IMR-90 (cell line): ENCODE measurements around the gene C19orf33. TPM values are rescaled to one million over a fixed set of nuclear protein-coding genes. Genes with fewer than 3 reads are reported as not detected.

Experiments used
- ATAC-seq: fragments of 200-7000 bp; cut with Tn5 transposase; 2 replicates; pipeline ENCODE4 v1.9.1; 2020; ENCODE audit warnings: low read depth, mild to moderate bottlenecking, moderate library complexity
- BruUV-seq: library from RNA; stranded (reverse); fragments of 400-500 nt; replicated peaks from 2 replicates; lab custom pipeline; 2021; lab: Mats Ljungman, UMichigan
- CTCF ChIA-PET: fragments of 300-600 bp; formaldehyde crosslinking; extraction: SDS; loops from one replicate; lab custom pipeline; 2021; ENCODE audit warnings: antibody characterized with exemption; lab: Yijun Ruan, JAX
- POLR2A ChIA-PET: fragments of 300-600 bp; sonication (Branson Sonifier 250); formaldehyde crosslinking; loops from one replicate; lab custom pipeline; 2022; ENCODE audit warnings: antibody characterized with exemption; ENCODE audit not compliant: unreplicated experiment; lab: Charles Lee
- DNase-seq: peaks from one replicate; pipeline ENCODE4 v3.0.0; 2013
- H2AFZ ChIP-seq: replicated peaks from 2 replicates; pipeline ENCODE3; 2013; ENCODE audit warnings: low read length, mild to moderate bottlenecking; ENCODE audit not compliant: poor library complexity
- H2AK5ac ChIP-seq: 2 replicates; pipeline ENCODE4 v1.6.1; 2013; ENCODE audit warnings: low read depth, low read length, inconsistent platforms
- H2AK9ac ChIP-seq: replicated peaks from 2 replicates; pipeline ENCODE3; 2013; ENCODE audit warnings: mild to moderate bottlenecking, low read depth, low read length, moderate library complexity; ENCODE audit not compliant: poor library complexity
- H2BK120ac ChIP-seq: 2 replicates; pipeline ENCODE4 v1.6.1; 2013; ENCODE audit warnings: low read depth, low read length, inconsistent platforms
- H2BK15ac ChIP-seq: 3 replicates; pipeline ENCODE4 v1.6.1; 2013; ENCODE audit warnings: low read depth, low read length, inconsistent platforms
- H2BK20ac ChIP-seq: 2 replicates; pipeline ENCODE4 v1.6.1; 2013; ENCODE audit warnings: low read depth, mild to moderate bottlenecking, inconsistent platforms, low read length, moderate library complexity
- H2BK5ac ChIP-seq: 2 replicates; pipeline ENCODE4 v1.6.1; 2013; ENCODE audit warnings: mild to moderate bottlenecking, low read depth, low read length, inconsistent platforms; ENCODE audit not compliant: poor library complexity, severe bottlenecking
- H3K14ac ChIP-seq: replicated peaks from 2 replicates; pipeline ENCODE4 v1.6.1; 2013; ENCODE audit warnings: low read depth, low read length, inconsistent platforms
- H3K18ac ChIP-seq: 2 replicates; pipeline ENCODE4 v1.6.1; 2013; ENCODE audit warnings: low read depth, low read length, control low read depth
- H3K23ac ChIP-seq: 2 replicates; pipeline ENCODE4 v1.6.1; 2013; ENCODE audit warnings: low read depth, low read length, inconsistent platforms
- H3K27ac ChIP-seq: 2 replicates; pipeline ENCODE4 v1.5.1; 2013; ENCODE audit warnings: mild to moderate bottlenecking, control low read depth, low read length; ENCODE audit not compliant: insufficient read depth
- H3K27me3 ChIP-seq: 2 replicates; pipeline ENCODE4 v1.6.1; 2013; ENCODE audit warnings: low read length; ENCODE audit not compliant: control insufficient read depth, insufficient read depth
- H3K36me3 ChIP-seq: 2 replicates; pipeline ENCODE4 v1.6.1; 2013; ENCODE audit warnings: low read length, mixed read lengths; ENCODE audit not compliant: control insufficient read depth, insufficient read depth
- H3K4ac ChIP-seq: 2 replicates; pipeline ENCODE4 v1.6.1; 2013; ENCODE audit warnings: low read depth, low read length, inconsistent platforms
- H3K4me1 ChIP-seq: 2 replicates; pipeline ENCODE4 v1.6.1; 2013; ENCODE audit warnings: low read length, mixed read lengths; ENCODE audit not compliant: control insufficient read depth, insufficient read depth
- H3K4me2 ChIP-seq: 2 replicates; pipeline ENCODE4 v1.6.1; 2013; ENCODE audit warnings: low read depth, mild to moderate bottlenecking, control low read depth, low read length, moderate library complexity
- H3K4me3 ChIP-seq: 2 replicates; pipeline ENCODE4 v1.5.1; 2013; ENCODE audit warnings: low read depth, mild to moderate bottlenecking, control low read depth, low read length, moderate library complexity; ENCODE audit not compliant: insufficient read depth
- H3K56ac ChIP-seq: 2 replicates; pipeline ENCODE4 v1.6.1; 2013; ENCODE audit warnings: low read length, inconsistent platforms; ENCODE audit not compliant: insufficient read depth; ENCODE audit errors: extremely low read depth
- H3K79me1 ChIP-seq, 2 experiments: 2 replicates each; pipeline ENCODE4 v1.6.1; 2013; ENCODE audit warnings: low read length in 2 of 2, inconsistent platforms in 1 of 2, low read depth in 1 of 2
- H3K9ac ChIP-seq: 2 replicates; pipeline ENCODE4 v1.6.1; 2013; ENCODE audit warnings: low read depth, low read length, control low read depth
- H3K9me1 ChIP-seq: 2 replicates; pipeline ENCODE4 v1.6.1; 2013; ENCODE audit warnings: low read length, inconsistent platforms; ENCODE audit not compliant: insufficient read depth
- H3K9me3 ChIP-seq: 2 replicates; pipeline ENCODE4 v1.6.1; 2013; ENCODE audit warnings: low read length; ENCODE audit not compliant: control insufficient read depth, insufficient read depth
- H4K20me1 ChIP-seq: 2 replicates; pipeline ENCODE4 v1.6.1; 2013; ENCODE audit warnings: low read length, inconsistent platforms; ENCODE audit not compliant: insufficient read depth
- H4K5ac ChIP-seq: 2 replicates; pipeline ENCODE4 v1.6.1; 2013; ENCODE audit warnings: mild to moderate bottlenecking, low read depth, low read length, control low read depth
- H4K8ac ChIP-seq, 2 experiments: 2 replicates each; pipeline ENCODE4 v1.6.1; 2013; ENCODE audit warnings: low read depth in 2 of 2, low read length in 2 of 2, control low read depth in 1 of 2, inconsistent platforms in 1 of 2
- H4K91ac ChIP-seq: 2 replicates; pipeline ENCODE4 v1.6.1; 2013; ENCODE audit warnings: low read depth, low read length, inconsistent platforms; ENCODE audit not compliant: insufficient read depth
- CEBPB ChIP-seq: IDR thresholded peaks from 2 replicates; pipeline ENCODE4 v1.6.1; 2012; ENCODE audit warnings: low read depth, low read length, improper control_type of control experiment
- MAFK ChIP-seq: IDR thresholded peaks from 2 replicates; pipeline ENCODE4 v1.6.1; 2012; ENCODE audit warnings: low read depth, low read length, improper control_type of control experiment
- WGBS, 2 experiments: methylation state at CpG; one replicate each; pipeline versions ENCODE4 v1.1.5 to v1.1.7; 2013; ENCODE audit warnings: missing lambda C conversion rate in 2 of 2; ENCODE audit not compliant: insufficient read length in 1 of 2; ENCODE audit errors: extremely low coverage in 2 of 2; 5-methylcytosine and 5-hydroxymethylcytosine counted together
- dilution Hi-C: fragments of 300-500 bp; cut with HindIII; formaldehyde crosslinking; loops from one replicate; pipeline ENCODE4 v1.14.3; 2018; ENCODE audit warnings: low sequenced_read_pairs; ENCODE audit not compliant: unreplicated experiment
- in situ Hi-C: fragments of 300-500 bp; cut with MboI; formaldehyde crosslinking; loops from 3 replicates; pipeline ENCODE4 v1.14.3; 2019; ENCODE audit warnings: low sequenced_read_pairs, inconsistent platforms, mixed read lengths
- intact Hi-C: fragments of 100-400 bp; cut with micrococcal nuclease; formaldehyde crosslinking; loops from 2 replicates; pipeline ENCODE4 v1.10.0; 2022
- polyA plus RNA-seq, 3 experiments: library from polyadenylated mRNA; depleted of rRNA; stranded (reverse); fragments of >200 nt; gene quantifications; 2 replicates each; pipeline ENCODE4 v1.2.3, GENCODE V29; 2012; ENCODE audit warnings: low replicate concordance in 1 of 3
- total RNA-seq: library from RNA; depleted of rRNA; stranded (reverse); fragments of >200 nt; gene quantifications from 2 replicates; pipeline ENCODE4 v1.2.3, GENCODE V29; 2012

Gene C19orf33
- total and polyA plus RNA-seq, 2 of the 4 experiments (the other 2 are of a cell fraction) = 0.80 TPM; not detected in 1

DNA sequence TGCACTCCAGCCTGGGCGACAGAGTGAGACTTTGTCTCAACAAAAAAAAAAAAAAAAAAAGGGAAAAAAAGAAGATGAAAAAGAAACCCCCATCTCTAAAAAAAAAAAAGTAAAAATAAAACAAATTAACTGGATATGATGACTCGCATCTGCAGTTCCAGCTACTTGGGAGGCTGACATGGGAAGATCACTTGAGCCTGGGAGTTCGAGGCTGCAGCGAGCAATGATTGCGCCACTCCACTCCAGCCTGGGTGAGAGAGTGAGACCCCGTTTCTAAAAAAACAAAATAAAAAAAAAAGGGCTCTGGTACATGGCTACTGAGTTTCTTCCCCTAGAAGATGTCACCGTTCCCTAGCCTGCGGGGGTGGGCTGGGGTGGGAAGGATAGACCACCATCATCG, 29.2 kb downstream of the C19orf33 start:
- no peak overlapping the region for H3K56ac ChIP-seq
- H2BK15ac ChIP-seq = no peak overlapping the region
- H4K8ac ChIP-seq = no peak overlapping the region
- no peak overlapping the region for H2AFZ ChIP-seq
- H2BK120ac ChIP-seq = no peak overlapping the region
- no peak overlapping the region for H3K4me3 ChIP-seq
- no peak overlapping the region for H3K4ac ChIP-seq
- no peak overlapping the region for H2BK5ac ChIP-seq
- peaks cover 5% of the 10 kb centered on the region; the same call in 1 of the 2 replicates for H3K9me1 ChIP-seq
- no peaks in the 10 kb centered on the region; a peak in 1 of 4 replicates for H3K79me1 ChIP-seq
- CTCF ChIA-PET = interaction anchor here (1.7 kb wide), 1 partner anchor 89 kb away, joined by 6 read pairs; no protein-coding TSS in a partner anchor
- no peak overlapping the region for H3K9ac ChIP-seq
- H3K27me3 ChIP-seq = no peaks in the 10 kb centered on the region
- no peaks in the 10 kb centered on the region for H3K9me3 ChIP-seq
- no peaks in the 10 kb centered on the region for H3K4me1 ChIP-seq
- WGBS, 2 experiments = no CpG with 5 or more reads among the region's 9 CpGs
- in situ Hi-C loops (loop anchor here (5.0 to 10.0 kb wide), 2 partner anchors 101 to 438 kb away; no protein-coding TSS in a partner anchor), intact Hi-C loops (no loop called here), dilution Hi-C loops (no loop called here)
- H3K14ac ChIP-seq = no peak overlapping the region
- DNase-seq (peak; percentile 28), ATAC-seq (no peak)
- POLR2A ChIA-PET = no interaction called here
- no peak overlapping the region for H2AK5ac ChIP-seq
- peaks cover 2% of the 10 kb centered on the region; the same call in 1 of the 2 replicates for H3K36me3 ChIP-seq
- no peak overlapping the region for H2BK20ac ChIP-seq
- no peak overlapping the region for H3K23ac ChIP-seq
- H2AK9ac ChIP-seq = no peak overlapping the region
- H3K18ac ChIP-seq = no peak overlapping the region
- no peak overlapping the region for H4K91ac ChIP-seq
- H4K20me1 ChIP-seq = no peaks in the 10 kb centered on the region
- TF ChIP-seq MAFK (no peak), CEBPB (peak; percentile 74)
- BruUV-seq = no TSS peak
- no peak overlapping the region for H3K4me2 ChIP-seq
- no peak overlapping the region for H4K5ac ChIP-seq
- H3K27ac ChIP-seq = no peak overlapping the region
